Stomach (tissue), 4 donors: ENCODE results near the gene NPIPA3.

Source experiments
- CTCF ChIP-seq, 7 experiments: fragments of 450-650 bp in 4 of 7; fragments of 200-600 bp in 3 of 7; sonication (generic) in 3 of 7; IDR thresholded peaks; one replicate each; pipeline ENCODE4 v1.5.1; 2016 to 2019; ENCODE audit warnings: antibody characterized with exemption in 7 of 7, control low read depth in 2 of 7, mild to moderate bottlenecking in 1 of 7
- EP300 ChIP-seq: sonication (generic); formaldehyde crosslinking; IDR thresholded peaks from one replicate; pipeline ENCODE4 v1.6.1; 2017; ENCODE audit warnings: antibody characterized with exemption
- POLR2A ChIP-seq, 4 donors: fragments of 450-650 bp; IDR thresholded peaks; one replicate each; pipeline ENCODE4 v1.6.1; 2016; ENCODE audit warnings: antibody characterized with exemption in 4 of 4, control low read depth in 2 of 4, mild to moderate bottlenecking in 1 of 4, moderate library complexity in 1 of 4
- POLR2AphosphoS5 ChIP-seq, 3 donors: sonication (generic); formaldehyde crosslinking; IDR thresholded peaks; one replicate each; pipeline ENCODE4 v1.6.1; 2016; ENCODE audit warnings: antibody characterized with exemption in 3 of 3

GRCh38 chr16:14658063-14658462 lies 45.1 kb upstream of the NPIPA3 start:
- no peak for TF ChIP-seq EP300
- no peak for TF ChIP-seq CTCF (IDR thresholded peaks at IDR 0.05)
- no peak for TF ChIP-seq POLR2A (IDR thresholded peaks at IDR 0.05)
- TF ChIP-seq POLR2AphosphoS5 (IDR thresholded peaks at IDR 0.05): no peak
